Measurements from ENCODE around the gene ARVCF. TPM values are rescaled to one million over a fixed set of nuclear protein-coding genes. Genes with fewer than 3 reads are reported as not detected.

Gene ARVCF
- total and polyA plus RNA-seq, 9 of the 15 experiments (the other 6 are each of a cell fraction or from before 2014, with no cell fraction given) = 0.03 to 97.4 (median 15.6) TPM

GRCh38 chr22:20015971-20016733 is 471 bp downstream of the ARVCF start (continued):
- peak; percentile 93 for TF ChIP-seq HNRNPL (IDR thresholded peaks at IDR 0.05; ENCODE audit: low read depth, low read length)
- no peak for TF ChIP-seq ZSCAN32 (CRISPR knock-in tag; IDR thresholded peaks at IDR 0.05)
- peak in 1 of 2 experiments; percentile 18; a peak in 1 of 4 replicates for TF ChIP-seq MAZ (CRISPR knock-in tag; conservative IDR thresholded peaks at IDR 0.05 in 1 of 2, IDR thresholded peaks at IDR 0.05 in 1 of 2)
- TF ChIP-seq ZNF197 (CRISPR knock-in tag; IDR thresholded peaks at IDR 0.05; ENCODE audit: low read depth) = no peak
- peak; percentile 26 for TF ChIP-seq KDM5B (IDR thresholded peaks at IDR 0.05; ENCODE audit: insufficient replicate concordance, low read depth, low read length)
- no peak for TF ChIP-seq ZC3H4 (CRISPR knock-in tag; IDR thresholded peaks at IDR 0.05; ENCODE audit: borderline replicate concordance)
- peak; percentile 95; the same call in 1 of the 2 replicates for TF ChIP-seq PHF8 (IDR thresholded peaks at IDR 0.05; ENCODE audit: borderline replicate concordance, low read length)
- TF ChIP-seq ZNF589 (CRISPR knock-in tag; IDR thresholded peaks at IDR 0.05; ENCODE audit: low read depth) = no peak
- TF ChIP-seq SMARCB1 (IDR thresholded peaks at IDR 0.05; ENCODE audit: insufficient read length, low read depth) = peak; percentile 10
- TF ChIP-seq STAT6 (CRISPR knock-in tag; IDR thresholded peaks at IDR 0.05) = no peak; the same call in 1 of the 2 replicates
- TF ChIP-seq HNRNPLL (IDR thresholded peaks at IDR 0.05; ENCODE audit: low read depth, low read length, poor library complexity, severe bottlenecking) = no peak
- TF ChIP-seq ZBTB17 (CRISPR knock-in tag; IDR thresholded peaks at IDR 0.05) = peak; percentile 55; the same call in 1 of the 2 replicates
- TF ChIP-seq ZBTB12 (CRISPR knock-in tag; IDR thresholded peaks at IDR 0.05) = no peak
- TF ChIP-seq HNRNPK (IDR thresholded peaks at IDR 0.05; ENCODE audit: low read depth, low read length, poor library complexity, severe bottlenecking) = no peak
- TF ChIP-seq ATF3 (IDR thresholded peaks at IDR 0.05) = no peak
- no peak; the same call in 1 of the 2 replicates for TF ChIP-seq ATF3 (CRISPR knock-in tag; conservative IDR thresholded peaks at IDR 0.05)
- TF ChIP-seq HES1 (IDR thresholded peaks at IDR 0.05; ENCODE audit: low read depth) = no peak
- no peak for TF ChIP-seq ZNF146 (CRISPR knock-in tag; IDR thresholded peaks at IDR 0.05; ENCODE audit: unreplicated experiment)
- no peak for TF ChIP-seq HOXB6 (CRISPR knock-in tag; IDR thresholded peaks at IDR 0.05; ENCODE audit: borderline replicate concordance)
- TF ChIP-seq ATF1 (CRISPR knock-in tag; IDR thresholded peaks at IDR 0.05) = no peak
- TF ChIP-seq ATF1 (tag; IDR thresholded peaks at IDR 0.05) = no peak
- TF ChIP-seq EP400 (IDR thresholded peaks at IDR 0.05) = no peak
- TF ChIP-seq XRCC3 (IDR thresholded peaks at IDR 0.05) = no peak

All from K562 (cell line).